GM23338 (cell line): ENCODE measurements around the gene CISH.

Experiments
- CREB1 ChIP-seq: fragments of 250-450 bp; sonication (Bioruptor Pico); IDR thresholded peaks from 2 replicates; pipeline ENCODE4 v1.5.0; 2020; ENCODE audit warnings: low read depth, mild to moderate bottlenecking, moderate library complexity
- CTCF ChIP-seq, 2 experiments: fragments of 200-600 bp in 1 of 2; sonication (generic) in 1 of 2; conservative IDR thresholded peaks; 2 replicates each; pipeline versions ENCODE4 v1.5.1 to v1.6.1; 2016 to 2017; ENCODE audit warnings: antibody characterized with exemption in 2 of 2, low read depth in 2 of 2, mild to moderate bottlenecking in 2 of 2, moderate library complexity in 1 of 2
- EZH2 ChIP-seq: fragments of 200-600 bp; sonication (generic); IDR thresholded peaks from one replicate; pipeline ENCODE4 v1.8.0; 2017; ENCODE audit warnings: antibody characterized with exemption, mild to moderate bottlenecking, low read depth; ENCODE audit not compliant: unreplicated experiment
- EZH2phosphoT487 ChIP-seq: fragments of 200-600 bp; sonication (generic); IDR thresholded peaks from one replicate; pipeline ENCODE4 v1.8.1; 2018; ENCODE audit warnings: antibody characterized with exemption; ENCODE audit not compliant: unreplicated experiment
- JUNB ChIP-seq: IDR thresholded peaks from one replicate; pipeline ENCODE4 v1.6.1; 2016; ENCODE audit warnings: antibody characterized with exemption; ENCODE audit not compliant: unreplicated experiment
- POLR2AphosphoS5 ChIP-seq: IDR thresholded peaks from 2 replicates; pipeline ENCODE4 v1.6.1; 2016; ENCODE audit warnings: antibody characterized with exemption, low read depth
- STAT1 ChIP-seq: IDR thresholded peaks from one replicate; pipeline ENCODE4 v1.6.1; 2016; ENCODE audit warnings: antibody characterized with exemption; ENCODE audit not compliant: unreplicated experiment
- ZNF114 ChIP-seq: fragments of 250-450 bp; sonication (Bioruptor Pico); IDR thresholded peaks from 2 replicates; pipeline ENCODE4 v1.5.0; 2020; ENCODE audit warnings: mild to moderate bottlenecking, moderate library complexity
- ZNF331 ChIP-seq: fragments of 250-450 bp; sonication (Bioruptor Pico); IDR thresholded peaks from 2 replicates; pipeline ENCODE4 v1.5.0; 2020; ENCODE audit warnings: low read depth, mild to moderate bottlenecking, moderate library complexity
- ZNF462 ChIP-seq: fragments of 250-450 bp; sonication (Bioruptor Pico); IDR thresholded peaks from 2 replicates; pipeline ENCODE4 v1.5.0; 2020; ENCODE audit warnings: mild to moderate bottlenecking, moderate library complexity
- TF ChIP-seq, protein P1 (sequence below): IDR thresholded peaks from one replicate; pipeline ENCODE4 v1.6.1; 2018; ENCODE audit warnings: antibody characterized with exemption; ENCODE audit not compliant: unreplicated experiment
- TF ChIP-seq, protein P2 (sequence below): IDR thresholded peaks from 2 replicates; pipeline ENCODE4 v1.6.1; 2016; ENCODE audit warnings: antibody characterized with exemption

GRCh38 chr3:50610992-50611463, 546 bp downstream of the CISH start:
- TF ChIP-seq CTCF (conservative IDR thresholded peaks at IDR 0.05; ENCODE audit: low read depth in 2 of 2) = no peak
- no peak for TF ChIP-seq POLR2AphosphoS5
- no peak for TF ChIP-seq ZNF114 (CRISPR knock-in tag)
- TF ChIP-seq EZH2 = no peak
- TF ChIP-seq, protein P1, sequence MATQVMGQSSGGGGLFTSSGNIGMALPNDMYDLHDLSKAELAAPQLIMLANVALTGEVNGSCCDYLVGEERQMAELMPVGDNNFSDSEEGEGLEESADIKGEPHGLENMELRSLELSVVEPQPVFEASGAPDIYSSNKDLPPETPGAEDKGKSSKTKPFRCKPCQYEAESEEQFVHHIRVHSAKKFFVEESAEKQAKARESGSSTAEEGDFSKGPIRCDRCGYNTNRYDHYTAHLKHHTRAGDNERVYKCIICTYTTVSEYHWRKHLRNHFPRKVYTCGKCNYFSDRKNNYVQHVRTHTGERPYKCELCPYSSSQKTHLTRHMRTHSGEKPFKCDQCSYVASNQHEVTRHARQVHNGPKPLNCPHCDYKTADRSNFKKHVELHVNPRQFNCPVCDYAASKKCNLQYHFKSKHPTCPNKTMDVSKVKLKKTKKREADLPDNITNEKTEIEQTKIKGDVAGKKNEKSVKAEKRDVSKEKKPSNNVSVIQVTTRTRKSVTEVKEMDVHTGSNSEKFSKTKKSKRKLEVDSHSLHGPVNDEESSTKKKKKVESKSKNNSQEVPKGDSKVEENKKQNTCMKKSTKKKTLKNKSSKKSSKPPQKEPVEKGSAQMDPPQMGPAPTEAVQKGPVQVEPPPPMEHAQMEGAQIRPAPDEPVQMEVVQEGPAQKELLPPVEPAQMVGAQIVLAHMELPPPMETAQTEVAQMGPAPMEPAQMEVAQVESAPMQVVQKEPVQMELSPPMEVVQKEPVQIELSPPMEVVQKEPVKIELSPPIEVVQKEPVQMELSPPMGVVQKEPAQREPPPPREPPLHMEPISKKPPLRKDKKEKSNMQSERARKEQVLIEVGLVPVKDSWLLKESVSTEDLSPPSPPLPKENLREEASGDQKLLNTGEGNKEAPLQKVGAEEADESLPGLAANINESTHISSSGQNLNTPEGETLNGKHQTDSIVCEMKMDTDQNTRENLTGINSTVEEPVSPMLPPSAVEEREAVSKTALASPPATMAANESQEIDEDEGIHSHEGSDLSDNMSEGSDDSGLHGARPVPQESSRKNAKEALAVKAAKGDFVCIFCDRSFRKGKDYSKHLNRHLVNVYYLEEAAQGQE = no peak
- TF ChIP-seq CREB1 (CRISPR knock-in tag) = no peak
- TF ChIP-seq EZH2phosphoT487 = no peak
- TF ChIP-seq ZNF462 (CRISPR knock-in tag) = no peak
- no peak for TF ChIP-seq JUNB
- TF ChIP-seq, protein P2, sequence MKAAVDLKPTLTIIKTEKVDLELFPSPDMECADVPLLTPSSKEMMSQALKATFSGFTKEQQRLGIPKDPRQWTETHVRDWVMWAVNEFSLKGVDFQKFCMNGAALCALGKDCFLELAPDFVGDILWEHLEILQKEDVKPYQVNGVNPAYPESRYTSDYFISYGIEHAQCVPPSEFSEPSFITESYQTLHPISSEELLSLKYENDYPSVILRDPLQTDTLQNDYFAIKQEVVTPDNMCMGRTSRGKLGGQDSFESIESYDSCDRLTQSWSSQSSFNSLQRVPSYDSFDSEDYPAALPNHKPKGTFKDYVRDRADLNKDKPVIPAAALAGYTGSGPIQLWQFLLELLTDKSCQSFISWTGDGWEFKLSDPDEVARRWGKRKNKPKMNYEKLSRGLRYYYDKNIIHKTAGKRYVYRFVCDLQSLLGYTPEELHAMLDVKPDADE = no peak
- no peak for TF ChIP-seq ZNF331
- no peak for TF ChIP-seq STAT1
